GM10248 (cell line): ENCODE data around the gene NDUFS6.

Experiments used
- CTCF ChIA-PET: fragments of 300-600 bp; sonication (Branson Sonifier 250); formaldehyde crosslinking; extraction: SDS; loops from one replicate; lab custom pipeline; 2021; ENCODE audit warnings: antibody characterized with exemption; lab: Yijun Ruan, JAX
- POLR2A ChIA-PET: fragments of 350-650 bp; sonication (Branson Sonifier 250); formaldehyde crosslinking; extraction: SDS; loops from one replicate; lab custom pipeline; 2020; ENCODE audit warnings: antibody characterized with exemption; lab: Yijun Ruan, JAX
- DNase-seq: peaks from one replicate; pipeline ENCODE4 v3.0.0; 2012; ENCODE audit errors: extremely low spot score
- CTCF ChIP-seq: IDR thresholded peaks from 2 replicates; pipeline ENCODE4 v1.5.1; 2012; ENCODE audit warnings: mild to moderate bottlenecking, low read depth; ENCODE audit errors: extremely low read depth, missing control alignments, control extremely low read depth

Gene NDUFS6

GRCh38 chr5:1755321-1755949 lies 45.8 kb upstream of the NDUFS6 start:
- no peak for TF ChIP-seq CTCF
- ChIA-PET CTCF (interaction anchor here (2.0 kb wide), 1 partner anchor 7 kb away, joined by 8 read pairs; no protein-coding TSS in a partner anchor), POLR2A (no interaction called here)
- no peak for DNase-seq

- DNase-seq = no peak
- ChIA-PET POLR2A (no interaction called here), CTCF (interaction anchor here (1.1 kb wide), 1 partner anchor 18 kb away, joined by 3 read pairs; no protein-coding TSS in a partner anchor)
- no peak for TF ChIP-seq CTCF
Measured at GRCh38 chr5:1756481-1756880, 44.7 kb upstream of the NDUFS6 start.

- POLR2A ChIA-PET = no interaction called here
- DNase-seq = no peak
- CTCF ChIA-PET = interaction anchor here (1.1 kb wide), 1 partner anchor 19 kb away, joined by 3 read pairs; no protein-coding TSS in a partner anchor
- TF ChIP-seq CTCF = no peak
Measured at GRCh38 chr5:1757511-1757910, 43.7 kb upstream of the NDUFS6 start.

GRCh38 chr5:1758574-1758973 lies 42.6 kb upstream of the NDUFS6 start:
- CTCF ChIA-PET = no interaction called here
- DNase-seq = no peak
- POLR2A ChIA-PET = no interaction called here
- no peak for TF ChIP-seq CTCF

- no peak for DNase-seq
- no peak for TF ChIP-seq CTCF
- ChIA-PET CTCF (no interaction called here), POLR2A (no interaction called here)
Measured at GRCh38 chr5:1759378-1759970, 41.7 kb upstream of the NDUFS6 start.

- no peak for TF ChIP-seq CTCF
- CTCF ChIA-PET = no interaction called here
- DNase-seq = no peak
- POLR2A ChIA-PET = no interaction called here
Measured at GRCh38 chr5:1760231-1760630, 41.0 kb upstream of the NDUFS6 start.
